CD4-positive, alpha-beta T cell treated with Interleukin-17A for 4 hours (primary cell): ENCODE results near the gene KLHL21.
"Not testable (repeated sequence)": the region's sequence is repeated elsewhere in the genome, so short reads cannot be mapped to it uniquely, and the experiment has no call there.

Source experiments
- DNase-seq: peaks from one replicate; pipeline ENCODE4 v3.0.0-alpha.2; 2020; ENCODE audit warnings: mixed read lengths

Gene KLHL21

GRCh38 chr1:6581561-6582305, 20.9 kb downstream of the KLHL21 start:
- no peak for DNase-seq

- no peak for DNase-seq
Observed at GRCh38 chr1:6580593-6581409, 21.9 kb downstream of the KLHL21 start.

- no peak for DNase-seq
Observed at GRCh38 chr1:6580119-6580592, 22.5 kb downstream of the KLHL21 start.

- DNase-seq, result peak; percentile 98
Observed at GRCh38 chr1:6579374-6580118, 23.1 kb downstream of the KLHL21 start, which contains the start of gene ZBTB48. TSS of gene ZBTB48 (plus strand) at chr1:6579994. CDS start at chr1:6580610, 616 bp downstream.

- no peak for DNase-seq
Observed at GRCh38 chr1:6578624-6579373, 23.9 kb downstream of the KLHL21 start.

- no peak for DNase-seq
Observed at GRCh38 chr1:6577831-6578525, 24.7 kb downstream of the KLHL21 start.

GRCh38 chr1:6574818-6575217, 27.9 kb downstream of the KLHL21 start:
- no peak for DNase-seq

GRCh38 chr1:6574025-6574620, 28.5 kb downstream of the KLHL21 start:
- DNase-seq, result no peak

GRCh38 chr1:6572653-6573383, 29.9 kb downstream of the KLHL21 start:
- no peak for DNase-seq

- DNase-seq, result no peak
Observed at GRCh38 chr1:6570987-6571386, 31.7 kb downstream of the KLHL21 start.

GRCh38 chr1:6570100-6570499, 32.6 kb downstream of the KLHL21 start:
- DNase-seq, result no peak

GRCh38 chr1:6569033-6569432, 33.6 kb downstream of the KLHL21 start:
- DNase-seq, result no peak

GRCh38 chr1:6560267-6560666, 42.4 kb downstream of the KLHL21 start:
- DNase-seq, result no peak

- DNase-seq, result not testable (repeated sequence)
Observed at GRCh38 chr1:6559161-6559560, 43.5 kb downstream of the KLHL21 start.

GRCh38 chr1:6557597-6557996, 45.1 kb downstream of the KLHL21 start:
- no peak for DNase-seq

- peak; percentile 6 for DNase-seq
Observed at GRCh38 chr1:6554907-6555778, 47.5 kb downstream of the KLHL21 start, which contains the start of gene TAS1R1. TSS of gene TAS1R1 (plus strand) at chr1:6555307. CDS start at chr1:6555374, 67 bp downstream.

- peak; percentile 95 for DNase-seq
Observed at GRCh38 chr1:6554031-6554906, 48.4 kb downstream of the KLHL21 start, which contains the start of gene NOL9. TSS of gene NOL9 (minus strand) at chr1:6554513. CDS start at chr1:6554502, 11 bp downstream.

- DNase-seq, result no peak
Observed at GRCh38 chr1:6547301-6547700, 55.4 kb downstream of the KLHL21 start.
